ENCODE measurements around the gene ABO.
"Not testable (repeated sequence)": the region's sequence is repeated elsewhere in the genome, so short reads cannot be mapped to it uniquely, and the experiment has no call there.

The ABO gene

DNA sequence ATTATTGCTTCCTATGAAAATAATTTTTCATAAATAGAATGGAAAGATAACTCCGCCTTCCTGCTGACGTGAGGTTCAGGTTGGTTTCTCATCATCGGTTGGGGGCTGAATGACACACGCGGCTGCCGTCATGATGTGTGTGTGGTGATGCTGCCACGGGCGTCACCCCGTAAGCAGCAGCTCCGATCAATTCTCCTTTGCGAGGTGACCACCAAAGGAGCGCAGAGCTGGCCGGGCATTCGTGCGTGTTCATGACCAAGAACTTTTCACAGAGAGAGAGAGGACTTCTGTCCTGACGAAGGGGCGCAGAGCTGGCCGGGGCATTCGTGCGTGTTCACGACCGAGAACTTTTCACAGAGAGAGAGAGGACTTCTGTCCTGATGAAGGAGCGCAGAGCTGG is 30.7 kb upstream of the ABO start:
- H3K4me3 ChIP-seq (ENCODE audit: low read depth, low read length), result no peak overlapping the region
- no peaks in the 10 kb centered on the region for H3K4me1 ChIP-seq
- H3K36me3 ChIP-seq, result no peaks in the 10 kb centered on the region
- H3K9me3 ChIP-seq, result no peaks in the 10 kb centered on the region
- H3K27me3 ChIP-seq, result no peaks in the 10 kb centered on the region; the same call in 1 of the 2 replicates
- DNase-seq, result no peak
- no peak for TF ChIP-seq CTCF (IDR thresholded peaks at IDR 0.05; ENCODE audit: low read depth, low read length)

DNA sequence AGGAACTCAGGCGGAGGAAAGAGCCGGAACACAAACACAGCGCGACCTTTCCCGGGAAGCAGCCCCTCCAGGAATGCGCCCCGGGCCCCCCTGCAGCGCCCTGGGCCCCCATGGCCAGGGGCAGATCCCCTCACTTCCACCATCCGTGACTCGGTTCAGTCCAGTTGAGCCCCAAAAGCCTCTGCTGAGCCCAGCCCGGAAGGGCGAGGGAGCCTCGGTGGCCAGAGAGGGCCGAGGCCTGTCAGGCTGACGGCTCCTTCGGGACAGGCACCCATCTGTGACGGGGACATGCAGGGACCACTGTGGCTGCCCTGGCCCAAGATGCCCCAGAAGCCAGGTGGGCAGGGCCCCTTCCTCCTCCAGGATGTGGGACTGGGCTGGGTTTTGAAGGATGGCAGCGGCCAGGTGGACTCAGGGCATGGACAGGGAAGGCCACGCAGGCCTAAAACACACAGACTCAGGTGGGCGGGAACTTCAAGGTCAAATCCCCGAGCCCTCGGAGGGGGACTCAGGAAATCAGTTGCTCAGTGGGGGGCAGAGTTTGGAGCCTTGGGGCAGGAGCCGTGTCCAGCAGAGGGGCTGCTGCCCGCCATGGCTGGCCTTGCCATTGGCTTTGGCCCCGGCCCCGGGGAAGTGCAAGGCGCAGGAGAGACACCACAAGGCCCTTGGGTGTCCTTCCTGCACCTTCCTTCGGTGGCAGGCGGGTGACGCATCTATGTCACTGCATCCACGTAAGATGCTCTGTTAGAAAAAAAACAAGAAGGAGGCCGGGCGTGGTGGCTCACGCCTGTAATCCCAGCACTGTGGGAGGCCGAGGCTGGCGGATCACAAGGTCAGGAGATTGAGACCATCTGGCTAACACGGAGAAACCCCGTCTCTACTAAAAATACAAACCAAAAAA is 29.7 kb upstream of the ABO start:
- no peak for TF ChIP-seq CTCF (IDR thresholded peaks at IDR 0.05; ENCODE audit: low read depth, low read length)
- no peak for DNase-seq
- Histone ChIP-seq H3K27me3 (no peaks in the 10 kb centered on the region; the same call in 1 of the 2 replicates), H3K36me3 (no peaks in the 10 kb centered on the region), H3K4me3 (ENCODE audit: low read depth, low read length) (no peak overlapping the region), H3K9me3 (no peaks in the 10 kb centered on the region), H3K4me1 (no peaks in the 10 kb centered on the region)

GRCh38 chr9:133304158-133304470 is 29.1 kb upstream of the ABO start:
- Histone ChIP-seq H3K4me1 (no peaks in the 10 kb centered on the region), H3K36me3 (no peaks in the 10 kb centered on the region), H3K9me3 (no peaks in the 10 kb centered on the region), H3K27me3 (no peaks in the 10 kb centered on the region; the same call in 1 of the 2 replicates), H3K4me3 (ENCODE audit: low read depth, low read length) (no peak overlapping the region)
- DNase-seq, result no peak
- no peak for TF ChIP-seq CTCF (IDR thresholded peaks at IDR 0.05; ENCODE audit: low read depth, low read length)

DNA sequence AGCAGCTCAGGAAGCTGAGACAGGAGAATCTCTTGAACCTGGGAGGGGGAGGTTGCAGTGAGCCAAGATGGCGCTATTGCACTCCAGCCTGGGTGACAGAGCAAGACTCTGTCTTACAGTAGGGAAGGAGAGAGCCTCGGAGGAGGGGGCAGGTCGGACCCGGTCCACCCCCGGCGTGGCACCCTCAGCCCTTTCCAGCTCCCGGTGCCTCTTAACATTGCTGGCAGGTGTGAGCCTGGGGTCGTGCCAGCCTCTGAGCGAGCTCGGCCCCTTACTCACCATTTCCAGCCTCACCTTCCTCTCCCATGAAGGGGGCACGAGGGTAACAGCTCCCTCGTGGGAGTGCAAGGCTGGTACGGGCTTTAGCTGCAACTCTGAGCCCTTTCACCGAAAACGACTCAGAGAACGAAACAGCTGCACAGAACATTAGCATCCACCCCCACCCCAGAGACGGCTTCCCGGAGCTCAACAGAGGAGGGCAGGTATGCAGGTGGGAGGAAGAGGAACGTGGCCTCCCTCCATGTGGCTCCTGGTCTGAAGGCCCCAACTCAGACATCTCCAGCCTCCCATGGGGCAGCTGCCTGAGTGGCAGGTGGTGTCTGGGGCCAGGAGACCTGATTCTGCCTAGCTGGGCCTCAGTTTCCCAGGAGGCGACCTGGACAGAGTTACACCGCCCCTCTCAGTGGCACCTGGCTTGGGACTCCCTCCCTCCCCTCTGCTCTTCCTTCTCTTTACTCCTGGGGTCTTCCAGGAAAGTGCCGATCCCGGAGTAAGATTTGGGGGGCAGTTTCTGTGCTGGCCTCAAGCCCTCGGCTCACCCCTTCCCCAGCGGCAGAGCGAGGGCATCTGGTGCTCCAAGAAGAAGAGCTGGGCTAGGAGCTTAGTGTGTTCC is 28.5 kb upstream of the ABO start:
- TF ChIP-seq CTCF (IDR thresholded peaks at IDR 0.05; ENCODE audit: low read depth, low read length), result no peak
- Histone ChIP-seq H3K27me3 (no peaks in the 10 kb centered on the region; the same call in 1 of the 2 replicates), H3K4me1 (no peaks in the 10 kb centered on the region), H3K36me3 (no peaks in the 10 kb centered on the region), H3K4me3 (ENCODE audit: low read depth, low read length) (no peak overlapping the region), H3K9me3 (no peaks in the 10 kb centered on the region)
- no peak for DNase-seq

GRCh38 chr9:133301253-133302230 is 26.5 kb upstream of the ABO start:
- Histone ChIP-seq H3K36me3 (no peaks in the 10 kb centered on the region), H3K9me3 (no peaks in the 10 kb centered on the region), H3K4me3 (ENCODE audit: low read depth, low read length) (no peak overlapping the region), H3K4me1 (no peaks in the 10 kb centered on the region), H3K27me3 (peaks cover 18% of the 10 kb centered on the region)
- no peak for TF ChIP-seq CTCF (IDR thresholded peaks at IDR 0.05; ENCODE audit: low read depth, low read length)
- DNase-seq, result no peak

- not testable (repeated sequence) for H3K9me3 ChIP-seq; H3K4me1 ChIP-seq; H3K36me3 ChIP-seq; DNase-seq; H3K4me3 ChIP-seq (ENCODE audit: low read depth, low read length)
- peaks cover 28% of the 10 kb centered on the region for H3K27me3 ChIP-seq
These were observed 25.0 kb upstream of the ABO start for GRCh38 chr9:133299996-133300395.
